Middle frontal gyrus (tissue), 1 donor: ENCODE data around the gene DEK.
"Not testable (repeated sequence)": the region's sequence is repeated elsewhere in the genome, so short reads cannot be mapped to it uniquely, and the experiment has no call there.

Experiments used
- DNase-seq: peaks from one replicate; pipeline ENCODE4 v3.0.0-alpha.2; 2015; ENCODE audit warnings: low spot score; ENCODE audit errors: extremely low spot score

DEK gene

GRCh38 chr6:18207438-18207837 is 56.9 kb downstream of the DEK start:
- DNase-seq = no peak

- DNase-seq = no peak
Observed at GRCh38 chr6:18206591-18206990, 57.7 kb downstream of the DEK start.

- DNase-seq = no peak
Observed at GRCh38 chr6:18204691-18205090, 59.6 kb downstream of the DEK start.

GRCh38 chr6:18203786-18204185 is 60.5 kb downstream of the DEK start:
- no peak for DNase-seq

GRCh38 chr6:18192026-18192425 is 72.3 kb downstream of the DEK start:
- DNase-seq = no peak

- DNase-seq = no peak
Observed at GRCh38 chr6:18189196-18189595, 75.1 kb downstream of the DEK start.

GRCh38 chr6:18187701-18188100 is 76.6 kb downstream of the DEK start:
- DNase-seq = no peak

- DNase-seq = no peak
Observed at GRCh38 chr6:18186540-18187250, 77.6 kb downstream of the DEK start.

- DNase-seq = no peak
Observed at GRCh38 chr6:18186033-18186432, 78.3 kb downstream of the DEK start.

GRCh38 chr6:18185624-18186023 is 78.7 kb downstream of the DEK start:
- DNase-seq = no peak

- DNase-seq = no peak
Observed at GRCh38 chr6:18183766-18184165, 80.6 kb downstream of the DEK start.

GRCh38 chr6:18182568-18182967 is 81.8 kb downstream of the DEK start:
- DNase-seq = no peak

- no peak for DNase-seq
Observed at GRCh38 chr6:18179770-18180356, 84.5 kb downstream of the DEK start.

GRCh38 chr6:18178960-18179615 is 85.2 kb downstream of the DEK start:
- DNase-seq = no peak

GRCh38 chr6:18177286-18177965 is 86.9 kb downstream of the DEK start:
- DNase-seq = no peak

- DNase-seq = not testable (repeated sequence)
Observed at GRCh38 chr6:18176198-18176597, 88.1 kb downstream of the DEK start.
